NCI-H2081 (cell line): ENCODE measurements around the gene GRB10.
"Not testable (repeated sequence)": the region's sequence is repeated elsewhere in the genome, so short reads cannot be mapped to it uniquely, and the experiment has no call there.

Experiments
- DNase-seq, 2 experiments: peaks; one replicate each; lab custom pipeline; 2025; lab: John Stamatoyannopoulos, UW

GRB10 gene

DNA sequence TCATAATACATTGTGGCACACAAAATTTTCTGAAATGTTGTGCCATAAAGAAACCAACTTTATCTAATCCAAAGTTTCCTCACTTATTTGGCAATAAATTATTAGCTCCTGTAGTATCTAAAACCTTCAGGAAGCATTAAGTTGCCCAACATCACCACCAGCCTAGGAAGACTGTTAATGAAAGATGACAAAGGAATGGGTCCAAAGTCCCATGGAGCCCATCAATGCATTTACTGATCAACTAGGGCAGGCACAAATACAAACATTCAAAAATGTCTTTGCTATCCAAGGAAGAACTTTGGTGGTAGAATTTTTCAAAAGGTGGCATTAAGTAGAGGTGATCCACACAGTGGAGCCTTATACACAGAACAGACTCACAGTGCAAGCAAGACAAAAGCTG is 4.5 kb downstream of the GRB10 start:
- DNase-seq = no peak

DNA sequence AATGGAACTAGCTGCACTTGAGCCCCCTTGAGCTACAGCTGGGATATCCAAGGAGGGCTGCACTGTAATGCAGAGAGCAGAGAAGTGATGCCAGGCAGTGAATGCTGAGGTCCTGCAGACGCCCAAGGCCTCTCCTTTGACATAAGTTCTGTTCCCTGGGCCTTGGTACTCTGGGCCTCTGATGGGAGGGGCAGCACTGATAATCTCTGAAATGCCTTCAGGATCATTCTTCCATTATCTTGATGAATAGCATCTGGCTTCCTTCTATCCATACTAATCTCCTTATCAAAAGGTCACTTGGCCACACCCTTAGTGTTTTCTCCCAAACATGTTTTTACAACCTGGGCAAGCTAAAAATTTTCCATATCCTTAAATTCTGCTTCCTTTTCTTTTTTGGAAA is 6.9 kb downstream of the GRB10 start:
- no peak for DNase-seq

DNA sequence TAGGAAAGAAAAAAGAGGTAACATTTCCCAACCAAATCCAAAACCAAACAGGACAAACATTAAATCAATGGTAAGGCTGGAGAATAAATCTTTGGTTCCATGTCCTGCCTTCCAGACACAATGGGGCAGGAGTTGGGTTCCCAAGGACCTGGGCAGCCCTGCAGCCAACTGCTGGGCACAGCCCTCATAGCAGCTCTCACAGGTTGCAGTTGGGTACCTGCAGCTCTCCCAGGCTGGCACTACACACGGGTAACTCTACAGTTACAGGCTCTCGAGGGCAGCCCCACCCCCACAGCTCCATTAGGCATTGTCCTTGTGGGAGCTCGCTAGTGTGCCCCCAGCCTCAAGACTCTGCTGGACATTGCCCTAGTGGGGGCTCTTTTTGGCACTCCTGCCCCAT is 7.5 kb downstream of the GRB10 start:
- no peak for DNase-seq

DNA sequence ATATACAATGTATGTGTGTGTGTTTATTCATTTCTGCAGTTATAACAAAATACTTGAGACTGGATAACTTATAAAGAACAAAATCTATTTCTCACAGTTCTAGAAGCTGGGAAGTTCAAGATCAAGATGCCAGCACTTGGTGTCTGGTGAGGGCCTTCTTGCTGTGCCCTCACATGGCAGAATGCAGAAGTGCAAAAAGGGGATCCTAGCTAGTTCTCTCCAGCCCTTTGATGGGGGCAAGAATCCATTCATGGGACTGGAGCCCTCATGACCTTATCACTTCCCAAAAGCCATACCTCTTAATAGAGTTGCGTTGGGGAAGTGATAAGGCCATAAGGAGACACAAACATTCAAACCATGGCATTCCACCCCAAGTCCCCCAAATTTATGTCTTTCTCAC is 8.4 kb downstream of the GRB10 start:
- no peak for DNase-seq

DNA sequence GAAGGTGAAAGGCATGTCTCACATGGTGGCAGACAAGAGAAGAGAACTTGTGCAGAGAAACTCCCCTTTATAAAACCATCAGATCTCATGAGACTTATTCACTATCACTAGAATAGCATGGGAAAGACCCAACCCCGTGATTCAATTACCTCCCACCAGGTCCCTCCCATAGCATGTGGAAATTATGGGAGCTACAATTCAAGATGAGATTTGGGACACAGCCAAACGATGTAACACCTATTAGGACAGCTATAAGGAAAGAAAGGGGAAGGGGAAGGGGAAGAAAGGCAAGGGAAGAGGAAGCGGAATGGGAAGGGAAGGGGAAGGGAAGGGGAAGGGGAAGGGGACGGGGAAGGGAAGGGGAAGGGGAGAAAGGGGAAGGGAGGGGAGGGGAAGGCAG is 9.6 kb downstream of the GRB10 start:
- not testable (repeated sequence) for DNase-seq

DNA sequence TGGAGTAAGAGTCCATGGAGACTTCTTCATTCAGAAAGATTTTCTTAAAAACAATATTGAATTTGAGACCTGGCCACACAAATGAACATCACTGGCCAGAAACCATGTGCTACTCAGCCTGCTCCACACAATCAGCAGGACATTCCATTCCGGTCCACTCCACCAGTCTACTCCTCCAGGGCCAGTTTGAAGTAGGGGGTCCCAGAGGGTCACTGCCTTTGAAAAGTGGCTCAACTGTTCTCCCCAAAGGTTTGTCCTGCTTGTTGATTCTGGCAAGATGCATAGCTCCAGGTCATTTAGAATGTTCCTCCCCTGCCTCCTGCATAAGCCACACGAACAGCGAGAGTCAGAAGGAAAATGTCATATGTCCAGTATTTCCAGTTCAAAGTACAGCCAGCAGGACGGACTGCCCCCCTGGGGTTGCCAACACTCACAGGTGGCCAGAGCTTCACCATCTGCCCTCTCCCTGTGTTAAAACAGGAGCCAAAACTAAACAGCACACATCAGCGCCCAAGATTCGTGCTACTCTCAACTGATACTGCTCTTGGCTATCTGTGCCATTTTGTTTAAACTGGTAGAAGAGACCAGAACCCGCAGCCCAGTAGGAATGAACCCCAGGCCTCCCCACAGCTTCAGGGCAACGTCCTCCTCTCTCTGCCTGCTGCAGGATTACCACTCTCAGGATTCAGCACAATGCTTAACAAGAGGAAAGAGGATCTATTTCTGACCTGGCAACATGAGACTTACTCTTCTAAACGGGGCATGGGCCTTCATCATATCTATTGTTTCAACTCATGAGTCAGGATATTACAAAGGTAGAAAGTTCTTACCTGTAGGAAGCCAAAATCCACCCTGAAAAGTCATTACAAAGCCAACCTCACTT is 11.3 kb downstream of the GRB10 start:
- no peak for DNase-seq

DNA sequence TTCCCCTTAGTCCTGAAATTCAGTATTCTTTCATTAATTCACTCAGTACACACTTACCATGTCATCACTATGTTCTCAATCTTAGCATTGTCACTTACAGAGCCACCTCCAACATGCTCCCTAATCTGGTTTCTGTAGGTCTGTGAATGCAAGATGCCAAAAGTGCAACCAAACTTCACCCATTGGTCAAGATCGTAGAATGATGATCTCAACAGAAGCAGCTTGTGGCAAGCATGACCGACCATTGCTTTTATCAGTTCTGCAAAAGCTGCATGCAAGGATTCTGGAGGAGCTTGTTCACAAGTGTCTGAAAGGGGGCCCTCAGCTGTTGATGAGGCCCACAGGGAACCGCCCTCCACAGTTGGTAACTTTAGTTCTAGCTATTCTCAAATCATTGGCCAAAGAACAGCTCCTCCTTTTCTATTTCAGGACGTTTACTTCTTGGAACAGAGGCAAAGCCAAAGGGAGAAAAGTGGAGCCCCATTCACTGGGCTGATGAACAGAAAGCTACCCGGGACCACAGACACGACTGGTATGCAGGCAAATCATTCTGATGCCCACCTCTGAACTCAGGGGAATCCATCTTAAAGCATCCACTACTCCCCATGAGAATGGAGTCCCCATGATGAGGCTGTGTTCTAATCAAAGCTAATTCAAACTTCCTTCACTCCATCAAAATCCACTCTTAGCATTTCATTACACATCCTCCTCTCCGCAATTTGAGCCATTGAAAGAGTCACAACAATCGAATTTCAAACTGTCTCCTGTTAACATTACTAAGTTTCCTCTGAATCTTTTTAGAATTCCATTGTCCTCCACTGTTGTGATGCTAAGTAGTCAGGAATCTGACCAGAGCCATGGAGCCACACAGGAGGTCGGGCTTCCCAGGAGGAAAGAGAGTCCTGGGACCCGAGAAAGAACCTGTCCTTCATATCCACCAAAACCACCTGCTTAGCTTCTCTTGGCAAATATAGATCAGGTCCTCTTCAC is 13.9 kb downstream of the GRB10 start:
- DNase-seq = no peak

DNA sequence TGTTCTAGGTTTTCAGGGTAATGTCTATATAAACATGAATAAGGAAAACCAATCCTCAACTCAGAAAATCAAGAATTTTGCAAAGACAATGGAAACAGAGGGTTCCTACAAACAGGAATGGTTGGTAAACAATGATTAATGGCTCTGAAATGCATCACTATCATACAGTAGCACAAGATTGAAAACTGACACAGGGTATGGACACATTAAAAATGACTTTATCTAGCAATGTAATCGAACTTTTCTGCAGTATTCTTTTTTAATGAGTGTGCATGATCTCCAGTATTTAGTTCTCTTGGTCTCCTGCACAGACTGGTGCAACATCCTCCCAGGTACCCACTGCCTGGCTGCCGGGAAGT is 15.9 kb downstream of the GRB10 start:
- no peak for DNase-seq

DNA sequence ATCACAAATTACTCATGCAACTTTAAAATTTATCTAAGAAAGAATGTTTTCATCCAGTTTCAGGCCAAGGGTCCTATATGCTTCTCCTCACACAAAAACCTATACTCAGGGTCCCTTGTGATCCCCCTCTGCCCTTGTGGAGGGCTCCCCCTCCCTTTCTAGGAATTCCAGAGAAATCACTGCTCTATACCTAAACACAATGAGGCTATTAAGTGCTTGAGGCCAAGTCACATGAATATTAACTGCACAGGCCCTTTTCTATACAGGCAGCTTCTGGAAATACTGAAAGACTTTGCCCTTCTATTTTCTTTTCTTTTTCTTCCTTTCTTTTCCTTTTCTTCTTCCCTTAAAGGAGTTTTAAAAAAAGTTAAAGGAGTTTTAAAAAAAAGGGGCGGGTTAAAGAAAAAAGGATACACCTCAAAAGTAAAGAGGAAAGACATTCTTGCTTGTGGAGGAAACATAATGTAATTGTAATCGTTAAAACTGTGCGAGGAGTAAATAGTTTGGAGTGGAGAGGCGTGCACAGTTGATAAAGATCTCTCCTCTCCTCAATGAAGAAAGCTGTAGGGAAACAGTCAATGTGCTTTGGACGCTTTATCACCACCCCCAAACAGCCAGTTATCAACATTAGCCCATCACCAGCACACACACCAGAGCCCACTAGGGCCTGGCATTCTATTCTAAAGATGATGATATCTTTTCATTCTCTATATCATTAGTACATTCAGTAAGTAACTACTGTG is 16.4 kb downstream of the GRB10 start:
- DNase-seq = no peak

DNA sequence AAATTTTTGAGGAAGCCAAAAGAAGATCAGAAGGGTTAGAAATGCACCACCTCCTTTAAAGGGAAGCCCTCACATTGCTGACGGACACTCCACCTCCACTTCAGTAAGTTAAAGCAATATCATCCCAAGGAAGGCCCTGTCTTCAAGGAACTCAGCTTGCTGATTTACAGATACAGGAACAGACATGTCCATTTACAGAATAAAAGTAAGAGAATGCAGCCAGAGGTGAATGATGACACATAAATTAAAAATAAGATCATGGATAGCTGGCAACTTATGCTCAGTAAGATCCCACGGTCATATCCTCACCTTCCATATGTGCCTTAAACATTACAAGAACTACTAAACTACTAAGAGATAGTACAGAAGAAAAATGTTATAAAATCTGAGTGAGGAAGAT is 20.4 kb downstream of the GRB10 start:
- no peak for DNase-seq

DNA sequence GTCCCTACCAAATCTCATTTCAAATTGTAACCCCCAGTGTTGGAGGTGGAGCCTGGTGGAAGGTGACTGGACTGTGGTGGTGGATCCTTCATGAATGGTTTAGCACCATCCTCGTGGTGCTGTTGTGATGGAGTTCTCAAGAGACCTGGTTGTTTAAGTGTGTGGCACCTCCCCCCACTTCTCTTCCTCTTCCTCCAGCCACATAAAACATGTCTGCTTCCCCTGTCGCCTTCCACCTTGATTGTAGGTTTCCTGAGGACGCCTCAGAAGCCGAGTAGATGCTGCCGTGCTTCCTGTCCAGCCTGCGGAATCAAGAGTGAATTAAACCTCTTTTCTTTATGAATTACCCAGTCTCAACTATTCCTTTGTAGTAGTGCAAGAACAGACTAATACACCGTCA is 21.0 kb downstream of the GRB10 start:
- no peak for DNase-seq

DNA sequence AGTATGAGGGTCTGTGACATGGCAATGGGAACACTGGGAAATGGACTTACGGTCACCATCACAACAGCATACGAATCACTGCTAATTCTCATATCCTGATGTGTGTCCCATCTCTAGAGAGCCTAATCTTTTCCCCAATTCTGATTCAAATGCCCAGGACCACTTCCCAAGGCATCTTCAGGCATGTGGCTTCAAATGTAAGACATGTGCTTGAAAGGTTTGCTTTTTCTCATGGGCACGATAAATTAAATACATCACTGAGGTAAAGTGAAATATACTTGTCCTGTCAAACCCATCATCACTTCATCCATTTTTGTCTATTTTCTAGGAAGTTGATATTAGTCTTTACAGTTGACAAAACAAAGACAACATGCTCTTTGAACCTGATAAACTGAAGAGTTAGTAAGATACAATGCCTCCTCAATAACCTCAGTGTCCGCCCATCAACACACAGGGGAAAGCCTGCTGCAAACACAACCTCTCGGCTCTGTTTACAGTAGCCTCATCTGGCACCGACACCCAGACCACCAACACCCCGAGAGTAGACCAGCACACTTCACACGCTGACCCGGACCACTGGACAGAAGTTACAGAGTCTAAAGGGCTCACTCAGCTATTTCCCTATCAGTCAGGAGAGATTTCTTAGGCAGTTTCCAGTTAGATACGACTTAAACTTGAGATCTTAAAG is 24.8 kb downstream of the GRB10 start:
- DNase-seq = no peak

DNA sequence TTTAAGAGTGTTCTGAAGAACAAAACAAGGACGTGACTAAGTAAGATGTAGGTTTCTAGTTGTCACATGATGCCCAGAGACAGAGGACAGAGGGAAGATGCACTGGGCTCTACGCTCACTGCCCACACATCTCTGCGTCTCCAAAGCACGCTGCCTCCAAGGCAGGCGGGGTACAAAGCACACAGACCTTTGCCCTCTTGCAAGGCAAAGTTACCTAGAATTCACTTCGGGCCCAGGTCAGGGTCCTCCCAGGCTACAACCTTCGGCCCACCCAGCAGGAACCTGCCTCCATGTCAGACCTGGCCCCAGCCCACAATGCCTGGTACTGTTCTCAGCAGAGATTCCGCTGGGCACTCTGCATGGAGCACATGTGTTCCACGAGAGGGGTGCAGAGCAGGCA is 26.5 kb downstream of the GRB10 start:
- no peak for DNase-seq

DNA sequence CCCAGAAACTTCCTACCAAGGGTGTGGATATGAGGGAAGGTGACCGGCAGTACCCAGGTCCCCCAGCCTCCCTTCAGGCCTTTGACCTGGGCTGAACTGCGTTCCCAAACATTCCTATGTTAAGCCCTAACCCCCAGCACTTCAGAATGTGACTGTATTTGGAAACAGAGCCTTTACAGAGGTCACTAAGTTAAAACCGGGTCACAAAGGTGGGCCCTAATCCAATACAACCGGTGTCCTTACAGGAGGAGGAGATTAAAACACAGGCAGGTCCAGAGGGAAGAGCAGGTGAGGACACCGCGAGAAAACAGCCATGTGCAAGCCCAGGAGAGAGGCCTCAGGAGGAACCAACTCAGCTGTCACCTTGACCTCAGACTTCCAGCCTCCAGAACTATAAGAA is 28.0 kb downstream of the GRB10 start:
- no peak for DNase-seq

DNA sequence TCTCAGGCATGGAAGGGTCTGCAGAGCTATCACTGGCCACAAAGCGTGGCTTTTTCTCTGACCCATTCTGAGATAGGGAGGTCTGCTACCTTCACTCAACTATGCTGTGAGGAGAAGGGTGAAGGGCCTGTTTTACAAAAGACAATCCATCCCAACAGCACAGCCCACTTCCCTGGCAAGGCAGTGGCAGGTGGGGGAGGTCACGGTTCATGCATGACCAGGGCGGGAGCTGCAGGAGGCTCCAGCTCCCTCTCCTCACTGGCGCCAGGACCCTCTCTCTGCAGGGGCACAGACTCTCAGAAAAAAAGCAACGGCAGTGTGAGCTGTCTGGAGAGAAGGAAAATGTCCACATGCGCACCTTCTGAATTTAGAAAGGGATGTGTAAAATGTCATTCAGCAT is 28.5 kb downstream of the GRB10 start:
- no peak for DNase-seq

DNA sequence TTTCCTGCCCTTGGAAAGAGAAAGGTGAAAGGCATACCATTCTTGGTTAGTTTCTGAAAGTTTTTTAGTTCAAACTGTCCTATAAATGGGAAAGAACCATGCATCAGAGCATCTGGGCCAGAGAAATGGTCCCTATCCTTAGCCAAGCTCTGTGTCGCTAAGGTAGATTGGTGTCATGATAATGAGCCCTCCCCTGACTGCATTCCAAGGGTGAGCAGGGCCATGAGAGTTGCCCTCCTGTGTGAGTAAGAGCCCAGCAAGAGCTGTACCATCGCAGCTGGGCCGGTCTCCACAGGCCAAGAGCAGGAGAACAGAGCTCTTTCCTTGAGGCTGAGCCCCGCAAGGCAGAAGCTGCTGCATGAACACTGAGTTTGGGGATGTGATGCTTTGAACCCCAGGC is 30.3 kb downstream of the GRB10 start:
- DNase-seq = no peak

DNA sequence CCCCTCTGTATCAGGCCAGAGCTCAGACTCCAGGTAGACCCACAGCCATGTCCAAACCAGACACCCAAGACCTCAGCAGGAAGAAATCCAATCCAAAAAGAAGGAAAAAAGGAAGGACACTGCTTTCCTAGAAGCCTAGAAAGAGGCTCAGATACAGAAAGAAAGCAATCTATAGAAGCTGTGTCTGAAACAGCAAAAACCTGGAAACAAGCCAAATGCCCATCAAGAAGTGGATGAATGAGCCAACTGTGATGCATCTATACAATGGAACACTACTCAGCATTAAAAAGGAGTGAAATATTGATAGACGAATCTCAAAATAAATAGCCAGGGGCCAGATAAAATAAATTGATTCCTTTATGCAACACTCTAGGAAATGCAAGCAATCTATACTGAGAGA is 31.6 kb downstream of the GRB10 start:
- DNase-seq = peak in 1 of 2 experiments; percentile 19

DNA sequence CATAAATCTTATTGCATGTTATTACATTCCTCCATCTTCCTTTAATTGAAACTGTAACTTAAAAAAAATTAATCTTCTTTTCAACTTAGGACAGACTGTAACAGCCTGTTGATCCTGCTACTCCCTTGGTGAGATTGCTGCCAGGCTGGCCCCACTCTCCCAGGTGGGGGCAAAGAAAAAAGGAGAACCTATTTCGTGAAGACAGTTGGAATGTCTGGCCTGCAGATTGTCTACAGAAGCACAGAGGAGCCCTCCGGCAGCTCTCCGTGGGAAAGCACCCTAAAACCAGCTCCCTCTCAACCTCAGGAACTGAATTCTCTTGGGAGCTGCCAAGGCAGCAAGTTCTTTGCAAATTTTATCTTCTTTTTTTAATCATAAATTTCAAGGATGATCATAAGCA is 32.8 kb downstream of the GRB10 start:
- DNase-seq = no peak

DNA sequence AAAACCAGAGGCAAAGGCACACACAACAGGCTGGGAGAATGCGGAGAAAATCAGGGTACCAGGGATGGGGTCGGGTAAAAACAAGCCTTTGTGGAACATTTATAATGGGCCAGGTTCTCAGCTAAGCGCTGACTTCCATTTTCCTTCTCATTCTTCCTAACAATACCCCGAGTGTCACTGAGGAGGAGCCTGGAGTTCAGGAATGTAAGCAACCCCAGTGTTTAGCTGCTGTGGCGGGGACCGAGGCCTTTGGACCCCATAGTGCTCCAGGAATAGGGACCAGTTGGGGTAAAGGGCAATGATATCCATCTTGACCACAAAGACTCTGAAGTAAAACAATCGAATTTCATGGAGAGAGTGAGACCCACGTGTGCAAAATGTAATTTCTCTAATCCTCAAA is 34.2 kb downstream of the GRB10 start:
- no peak for DNase-seq

DNA sequence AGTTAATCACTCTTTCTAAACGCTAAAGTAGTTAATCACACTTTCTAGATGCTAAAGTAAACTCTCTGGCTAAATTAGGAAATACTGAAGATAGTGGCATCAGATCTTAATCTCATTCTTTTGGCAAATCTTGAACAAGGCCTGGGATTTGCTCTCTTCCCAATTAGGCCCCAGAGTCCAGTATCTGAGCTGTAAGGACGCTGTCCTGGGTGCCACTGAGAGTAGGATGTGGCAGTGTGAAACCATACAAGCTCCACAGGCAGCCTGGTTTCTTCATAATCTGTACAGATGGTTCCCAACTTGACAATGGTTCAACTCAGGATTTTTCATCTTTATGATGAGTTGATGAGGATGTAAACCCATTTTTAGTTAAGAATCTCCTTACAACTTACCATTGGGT is 36.9 kb downstream of the GRB10 start:
- no peak for DNase-seq

DNA sequence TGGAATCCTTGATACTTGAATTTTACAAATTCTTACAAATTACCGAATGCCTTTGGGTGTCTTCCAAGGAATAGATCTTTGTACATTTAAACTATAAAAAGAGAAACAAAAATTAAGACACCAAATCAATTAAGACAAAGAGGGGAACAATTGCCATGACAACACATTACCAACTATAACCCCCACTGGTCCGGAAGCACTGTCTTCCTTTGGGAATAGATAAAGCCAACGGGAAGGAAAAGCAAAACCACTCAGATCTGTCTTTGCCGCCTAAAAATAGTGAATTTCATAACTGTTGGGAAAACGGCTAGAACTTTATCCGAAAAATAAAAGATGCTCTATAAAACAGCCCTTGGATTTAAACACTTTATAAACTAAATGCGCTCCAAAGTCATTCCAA is 37.4 kb downstream of the GRB10 start:
- DNase-seq = no peak

DNA sequence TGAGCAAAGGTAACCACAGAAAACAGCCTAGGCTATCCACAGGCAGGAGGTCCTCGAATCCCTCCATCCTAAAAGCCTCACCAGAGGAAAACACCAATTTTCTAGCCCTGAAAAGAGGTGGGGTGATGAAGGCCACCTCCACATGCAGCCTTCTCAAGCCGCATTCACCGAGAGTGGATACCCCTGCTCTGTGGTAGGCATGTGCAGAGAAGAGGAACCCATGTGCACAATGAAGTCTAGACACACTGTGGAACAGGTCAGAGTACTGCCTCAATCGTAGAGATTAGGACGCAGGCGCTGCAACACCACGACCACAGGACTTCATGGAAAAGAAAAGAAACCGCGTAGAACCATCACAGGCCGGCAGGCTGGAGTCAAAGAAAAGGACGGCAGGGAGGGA is 38.8 kb downstream of the GRB10 start:
- DNase-seq = no peak
